Measurements from ENCODE around the gene TBC1D22A. TPM values are rescaled to one million over a fixed set of nuclear protein-coding genes. Genes with fewer than 3 reads are reported as not detected.

TBC1D22A gene
- total RNA-seq, 1 experiment from 2014 or later, result 14.3 TPM

DNA sequence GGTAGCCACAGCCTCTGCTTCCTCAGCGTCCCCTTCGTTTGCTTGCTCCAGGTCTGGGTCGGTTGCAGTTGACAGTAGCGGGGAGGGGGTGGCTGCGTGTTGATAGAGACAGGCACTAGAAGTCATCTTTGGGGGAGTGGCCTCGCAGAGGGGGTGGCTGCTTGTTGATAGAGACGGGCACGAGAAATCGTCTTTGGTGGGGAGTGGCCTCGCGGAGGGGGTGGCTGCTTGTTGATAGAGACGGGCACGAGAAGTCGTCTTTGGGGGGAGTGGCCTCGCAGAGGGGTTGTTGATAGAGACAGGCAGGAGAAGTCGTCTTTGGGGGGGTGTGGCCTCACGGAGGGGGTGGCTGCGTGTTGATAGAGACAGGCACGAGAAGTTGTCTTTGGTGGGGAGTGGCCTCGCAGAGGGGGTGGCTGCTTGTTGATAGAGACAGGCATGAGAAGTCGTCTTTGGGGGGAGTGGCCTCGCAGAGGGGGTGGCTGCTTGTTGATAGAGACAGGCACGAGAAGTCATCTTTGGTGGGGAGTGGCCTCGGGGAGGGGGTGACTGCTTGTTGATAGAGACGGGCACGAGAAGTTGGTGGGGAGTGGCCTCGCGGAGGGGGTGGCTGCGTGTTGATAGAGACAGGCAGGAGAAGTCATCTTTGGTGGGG lies 328.3 kb downstream of the TBC1D22A start:
- TF ChIP-seq, protein P1, sequence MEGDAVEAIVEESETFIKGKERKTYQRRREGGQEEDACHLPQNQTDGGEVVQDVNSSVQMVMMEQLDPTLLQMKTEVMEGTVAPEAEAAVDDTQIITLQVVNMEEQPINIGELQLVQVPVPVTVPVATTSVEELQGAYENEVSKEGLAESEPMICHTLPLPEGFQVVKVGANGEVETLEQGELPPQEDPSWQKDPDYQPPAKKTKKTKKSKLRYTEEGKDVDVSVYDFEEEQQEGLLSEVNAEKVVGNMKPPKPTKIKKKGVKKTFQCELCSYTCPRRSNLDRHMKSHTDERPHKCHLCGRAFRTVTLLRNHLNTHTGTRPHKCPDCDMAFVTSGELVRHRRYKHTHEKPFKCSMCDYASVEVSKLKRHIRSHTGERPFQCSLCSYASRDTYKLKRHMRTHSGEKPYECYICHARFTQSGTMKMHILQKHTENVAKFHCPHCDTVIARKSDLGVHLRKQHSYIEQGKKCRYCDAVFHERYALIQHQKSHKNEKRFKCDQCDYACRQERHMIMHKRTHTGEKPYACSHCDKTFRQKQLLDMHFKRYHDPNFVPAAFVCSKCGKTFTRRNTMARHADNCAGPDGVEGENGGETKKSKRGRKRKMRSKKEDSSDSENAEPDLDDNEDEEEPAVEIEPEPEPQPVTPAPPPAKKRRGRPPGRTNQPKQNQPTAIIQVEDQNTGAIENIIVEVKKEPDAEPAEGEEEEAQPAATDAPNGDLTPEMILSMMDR (conservative IDR thresholded peaks at IDR 0.05; ENCODE audit: low read depth, low read length), result no peak
- TF ChIP-seq EZH2phosphoT487 (IDR thresholded peaks at IDR 0.05; ENCODE audit: borderline replicate concordance, low read length), result no peak
- TF ChIP-seq EZH2 (IDR thresholded peaks at IDR 0.05; ENCODE audit: low read length, unreplicated experiment), result no peak
- ATAC-seq, result no peak
- no peak overlapping the region for H3K4me2 ChIP-seq (ENCODE audit: low read length)
- no peaks in the 10 kb centered on the region for H3F3A ChIP-seq (ENCODE audit: low read length, unreplicated experiment)
- H3K9ac ChIP-seq (ENCODE audit: low read length), result no peak overlapping the region
- H3K9me3 ChIP-seq (ENCODE audit: low read length), result no peaks in the 10 kb centered on the region
- H2AFZ ChIP-seq (ENCODE audit: low read length), result no peak overlapping the region
- H3K27ac ChIP-seq (ENCODE audit: low read length), result no peak overlapping the region
- H3K79me2 ChIP-seq (ENCODE audit: low read length), result no peaks in the 10 kb centered on the region
- H3K4me3 ChIP-seq (ENCODE audit: low read length), result no peak overlapping the region
- intact Hi-C loops (cut with micrococcal nuclease), result no loop called here
- H3K36me3 ChIP-seq (ENCODE audit: low read depth, low read length), result no peaks in the 10 kb centered on the region
- no peaks in the 10 kb centered on the region for H3K9me2 ChIP-seq (replicated peaks; ENCODE audit: low read length)
- ChIA-PET POLR2A (ENCODE audit: unreplicated experiment) (no interaction called here), CTCF (no interaction called here)
- no peaks in the 10 kb centered on the region for H4K20me1 ChIP-seq (ENCODE audit: low read length)
- H3K27me3 ChIP-seq (ENCODE audit: low read length), result no peaks in the 10 kb centered on the region
- DNase-seq, result no peak
- no peaks in the 10 kb centered on the region for H3K4me1 ChIP-seq (ENCODE audit: insufficient read depth, low read length)
- no TSS peak for BruUV-seq (replicated peaks)

DNA sequence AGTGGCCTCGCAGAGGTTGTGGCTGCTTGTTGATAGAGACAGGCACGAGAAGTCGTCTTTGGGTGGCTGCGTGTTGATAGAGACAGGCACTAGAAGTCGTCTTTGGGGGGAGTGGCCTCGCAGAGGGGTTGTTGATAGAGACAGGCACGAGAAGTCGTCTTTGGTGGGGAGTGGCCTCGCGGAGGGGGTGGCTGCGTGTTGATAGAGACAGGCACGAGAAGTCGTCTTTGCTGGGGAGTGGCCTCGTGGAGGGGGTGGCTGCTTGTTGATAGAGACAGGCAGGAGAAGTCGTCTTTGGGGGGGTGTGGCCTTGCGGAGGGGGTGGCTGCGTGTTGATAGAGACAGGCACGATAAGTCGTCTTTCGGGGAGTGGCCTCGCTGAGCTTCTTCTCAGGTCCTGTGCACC lies 328.8 kb downstream of the TBC1D22A start:
- no TSS peak for BruUV-seq (replicated peaks)
- ChIA-PET POLR2A (ENCODE audit: unreplicated experiment) (no interaction called here), CTCF (no interaction called here)
- Histone ChIP-seq H3K9me3 (ENCODE audit: low read length) (no peaks in the 10 kb centered on the region), H3K4me2 (ENCODE audit: low read length) (no peak overlapping the region), H3F3A (ENCODE audit: low read length, unreplicated experiment) (no peaks in the 10 kb centered on the region), H3K9me2 (replicated peaks; ENCODE audit: low read length) (no peaks in the 10 kb centered on the region), H3K79me2 (ENCODE audit: low read length) (no peaks in the 10 kb centered on the region), H3K9ac (ENCODE audit: low read length) (no peak overlapping the region), H3K4me1 (ENCODE audit: insufficient read depth, low read length) (no peaks in the 10 kb centered on the region), H4K20me1 (ENCODE audit: low read length) (no peaks in the 10 kb centered on the region), H3K4me3 (ENCODE audit: low read length) (no peak overlapping the region), H3K27ac (ENCODE audit: low read length) (no peak overlapping the region), H3K36me3 (ENCODE audit: low read depth, low read length) (no peaks in the 10 kb centered on the region), H3K27me3 (ENCODE audit: low read length) (no peaks in the 10 kb centered on the region), H2AFZ (ENCODE audit: low read length) (no peak overlapping the region)
- no peak for TF ChIP-seq EZH2phosphoT487 (IDR thresholded peaks at IDR 0.05; ENCODE audit: borderline replicate concordance, low read length)
- TF ChIP-seq EZH2 (IDR thresholded peaks at IDR 0.05; ENCODE audit: low read length, unreplicated experiment), result no peak
- ATAC-seq (no peak), DNase-seq (no peak)
- intact Hi-C loops (cut with micrococcal nuclease), result no loop called here

DNA sequence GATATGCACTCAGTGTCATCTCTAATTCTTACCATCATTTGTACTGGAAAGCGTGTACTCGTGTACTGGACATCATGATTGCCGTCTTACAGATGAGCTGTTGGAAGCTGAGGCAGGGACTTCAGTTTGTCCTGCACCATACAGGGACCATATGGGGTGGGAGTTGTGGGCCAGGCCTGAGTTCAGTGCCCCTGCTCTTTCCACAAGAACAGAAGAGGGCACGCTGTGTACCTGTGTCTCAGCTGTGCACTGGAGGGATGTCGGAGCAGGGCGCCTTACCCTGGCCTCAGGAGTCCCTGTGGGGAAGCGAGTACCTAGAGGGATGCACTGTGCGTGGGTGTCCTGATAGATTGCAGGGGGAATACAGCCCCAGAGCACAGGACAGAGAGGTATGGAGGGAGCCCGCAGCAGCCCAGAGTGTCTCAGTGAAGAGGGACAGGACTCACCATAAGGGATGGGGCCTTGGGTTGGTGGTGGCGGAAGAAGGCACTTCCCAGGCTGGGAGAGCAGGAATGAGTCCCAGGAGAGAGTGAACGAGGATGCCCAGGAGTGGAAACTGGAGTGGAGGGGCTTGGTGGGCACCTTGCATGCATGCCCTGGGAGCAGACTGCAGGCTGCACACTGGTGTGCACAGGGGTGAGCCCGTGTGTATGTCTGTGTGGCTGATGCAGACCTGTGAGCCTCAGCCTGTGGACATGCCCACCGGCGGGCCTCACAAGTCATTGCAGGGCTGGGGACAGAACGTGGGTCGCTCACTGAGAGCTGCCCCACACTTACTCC lies 329.7 kb downstream of the TBC1D22A start:
- no TSS peak for BruUV-seq (replicated peaks)
- no peak overlapping the region for H3K4me3 ChIP-seq (ENCODE audit: low read length)

More for the DNA sequence above, 329.7 kb downstream of the TBC1D22A start:
- TF ChIP-seq, protein P1 (conservative IDR thresholded peaks at IDR 0.05; ENCODE audit: low read depth, low read length), result no peak
- no peak for TF ChIP-seq EZH2 (IDR thresholded peaks at IDR 0.05; ENCODE audit: low read length, unreplicated experiment)
- no peak for TF ChIP-seq EZH2phosphoT487 (IDR thresholded peaks at IDR 0.05; ENCODE audit: borderline replicate concordance, low read length)
- Histone ChIP-seq H3K36me3 (ENCODE audit: low read depth, low read length) (no peaks in the 10 kb centered on the region), H3F3A (ENCODE audit: low read length, unreplicated experiment) (no peaks in the 10 kb centered on the region), H3K9me3 (ENCODE audit: low read length) (no peaks in the 10 kb centered on the region), H3K9me2 (replicated peaks; ENCODE audit: low read length) (no peaks in the 10 kb centered on the region), H3K4me1 (ENCODE audit: insufficient read depth, low read length) (no peaks in the 10 kb centered on the region), H3K79me2 (ENCODE audit: low read length) (no peaks in the 10 kb centered on the region), H3K4me2 (ENCODE audit: low read length) (no peak overlapping the region), H3K27me3 (ENCODE audit: low read length) (no peaks in the 10 kb centered on the region), H3K27ac (ENCODE audit: low read length) (no peak overlapping the region), H2AFZ (ENCODE audit: low read length) (no peak overlapping the region), H4K20me1 (ENCODE audit: low read length) (no peaks in the 10 kb centered on the region), H3K9ac (ENCODE audit: low read length) (no peak overlapping the region)
- ChIA-PET POLR2A (ENCODE audit: unreplicated experiment) (no interaction called here), CTCF (no interaction called here)
- intact Hi-C loops (cut with micrococcal nuclease), result no loop called here
- ATAC-seq (no peak), DNase-seq (no peak)

All from PC-3 (cell line).